ENCODE measurements around the gene PRR5.
A peak's percentile ranks its signal among the peaks of the same experiment; 100 is the strongest.
"Not testable (repeated sequence)": the region's sequence is repeated elsewhere in the genome, so short reads cannot be mapped to it uniquely, and the experiment has no call there.

Gene PRR5

DNA sequence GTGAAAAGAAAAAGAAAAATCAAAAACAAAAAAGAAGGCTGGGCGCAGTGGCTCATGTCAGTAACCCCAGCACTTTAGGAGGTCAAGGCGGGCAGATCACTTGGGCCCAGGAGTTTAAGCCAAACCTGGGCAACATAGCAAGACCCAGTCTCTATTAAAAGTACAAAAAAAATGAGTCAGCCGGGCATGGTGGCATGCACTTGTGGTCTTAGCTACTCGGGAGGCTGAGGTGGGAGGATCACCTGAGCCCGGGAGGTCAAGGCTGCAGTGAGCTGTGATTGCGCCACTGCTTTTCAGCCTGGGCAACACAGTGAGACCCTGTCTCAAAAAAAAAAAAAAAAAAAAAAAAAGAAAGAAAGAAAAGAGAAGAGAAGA, 26.0 kb upstream of the PRR5 start:
- DNase-seq, result not testable (repeated sequence)

GRCh38 chr22:44676441-44677352, 25.3 kb upstream of the PRR5 start:
- no peak for DNase-seq

DNA sequence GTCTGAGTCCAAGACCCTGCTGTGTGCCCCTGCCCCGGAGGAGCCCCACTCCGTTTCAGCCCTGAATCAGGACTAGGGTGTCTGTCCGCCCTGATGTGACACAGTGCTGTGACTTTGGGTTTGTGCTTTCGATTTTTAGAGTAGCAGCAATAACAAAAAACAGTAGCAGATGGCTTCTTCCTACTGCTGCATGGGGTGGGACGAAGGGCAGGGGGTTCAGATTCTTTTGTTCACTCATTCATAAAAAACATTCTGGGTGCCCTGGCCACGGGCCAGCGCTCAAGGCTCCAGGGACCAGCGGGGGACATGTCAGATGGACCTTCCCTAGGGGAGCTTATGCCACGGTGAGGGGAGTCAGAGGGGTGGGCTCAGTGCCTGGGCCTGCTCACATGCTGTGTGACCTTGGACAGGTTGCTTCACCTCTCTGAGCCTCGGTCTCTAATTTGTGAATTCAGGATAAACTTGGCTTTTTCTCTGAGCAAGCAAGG, 24.6 kb upstream of the PRR5 start:
- DNase-seq, result no peak

- DNase-seq, result no peak
Observed at GRCh38 chr22:44677871-44678555, 24.0 kb upstream of the PRR5 start.

DNA sequence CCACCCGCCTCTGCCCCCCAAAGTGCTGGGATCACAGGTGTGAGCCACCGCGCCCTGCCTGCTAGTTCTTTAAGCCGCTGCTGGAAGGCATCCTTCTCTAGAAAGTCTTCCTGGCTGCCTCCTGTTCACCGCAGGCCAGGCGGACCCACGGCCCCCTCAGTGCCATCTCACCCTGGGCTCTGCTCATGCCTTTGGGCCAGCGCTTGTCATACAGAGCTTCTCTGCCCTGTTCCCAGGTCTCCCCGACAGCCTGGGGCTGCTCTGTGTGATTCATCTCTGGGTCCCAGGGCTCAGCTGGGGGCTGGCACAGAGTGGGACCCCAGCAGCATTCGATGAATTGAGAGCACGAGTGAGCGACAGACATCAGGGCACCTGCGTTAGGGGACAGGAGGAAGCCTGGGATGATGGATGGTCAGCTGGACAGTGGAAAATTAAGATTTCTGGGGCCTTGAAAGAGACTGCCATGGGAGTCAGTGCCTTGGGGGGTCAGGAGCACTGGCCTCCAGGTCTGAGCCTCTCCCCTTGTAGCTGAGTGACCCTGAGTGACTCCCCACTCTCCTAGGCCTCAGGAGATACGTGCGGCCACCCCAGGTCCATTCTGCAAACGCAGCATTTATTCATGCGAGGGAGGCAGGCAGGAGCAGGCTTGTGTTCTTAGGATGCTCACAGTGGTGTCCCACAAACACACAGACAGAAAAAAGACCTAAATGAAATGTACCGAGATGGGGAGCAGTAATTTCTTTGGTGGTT, 23.3 kb upstream of the PRR5 start:
- no peak for DNase-seq

- DNase-seq, result not testable (repeated sequence)
Observed at GRCh38 chr22:44679306-44679647, 22.7 kb upstream of the PRR5 start.

GRCh38 chr22:44680058-44680457, 21.9 kb upstream of the PRR5 start:
- no peak for DNase-seq

DNA sequence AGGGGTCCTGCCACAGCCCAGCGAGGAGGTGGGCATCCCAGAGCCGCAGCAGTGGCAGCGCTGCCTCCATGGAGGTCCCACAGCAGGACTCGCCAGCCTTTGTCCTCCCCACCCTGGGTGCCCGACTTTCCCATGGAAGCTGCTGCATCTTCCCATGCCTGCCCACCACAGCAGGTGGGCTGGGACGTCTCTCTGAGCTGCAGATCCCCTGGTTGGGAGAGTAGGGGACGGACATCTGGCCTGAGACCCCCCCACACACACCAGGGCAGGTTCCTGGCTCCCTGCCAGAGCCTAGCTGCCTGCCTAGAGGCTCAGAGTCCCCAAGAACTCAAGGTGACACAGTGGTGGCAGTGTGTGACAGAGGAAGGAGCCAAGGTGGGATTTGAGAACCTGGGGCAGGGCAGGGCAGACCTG, 21.5 kb upstream of the PRR5 start:
- no peak for DNase-seq

DNA sequence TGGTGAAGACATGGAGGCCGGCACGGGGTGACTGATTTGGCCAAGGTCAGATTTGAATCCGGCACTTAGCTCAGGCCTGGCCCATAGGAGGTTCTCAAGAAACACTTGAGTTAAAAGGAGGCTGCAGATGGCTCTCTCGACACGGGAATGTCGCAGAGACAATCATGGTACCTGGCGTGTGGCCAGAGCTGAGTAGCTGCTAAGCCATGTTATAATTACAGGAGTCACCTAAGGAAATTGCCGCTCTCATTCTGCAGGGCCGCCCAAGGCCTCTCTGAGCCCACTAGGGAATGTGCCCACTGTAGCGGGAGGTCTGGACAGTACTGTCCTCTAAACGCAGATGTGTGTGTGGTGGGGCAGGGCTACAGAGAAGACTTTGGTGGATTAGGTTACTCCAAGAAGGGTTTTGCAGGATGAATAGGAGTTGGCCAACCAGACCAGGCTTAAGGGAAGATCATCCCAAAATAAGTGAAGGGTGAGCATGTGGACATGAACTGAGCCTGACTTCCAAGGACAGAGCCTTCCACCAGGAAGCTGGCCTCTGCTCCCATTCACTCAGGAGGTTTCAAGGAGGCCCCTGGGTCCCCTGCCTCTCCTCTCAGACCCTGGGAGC, 19.3 kb upstream of the PRR5 start:
- no peak for DNase-seq

DNA sequence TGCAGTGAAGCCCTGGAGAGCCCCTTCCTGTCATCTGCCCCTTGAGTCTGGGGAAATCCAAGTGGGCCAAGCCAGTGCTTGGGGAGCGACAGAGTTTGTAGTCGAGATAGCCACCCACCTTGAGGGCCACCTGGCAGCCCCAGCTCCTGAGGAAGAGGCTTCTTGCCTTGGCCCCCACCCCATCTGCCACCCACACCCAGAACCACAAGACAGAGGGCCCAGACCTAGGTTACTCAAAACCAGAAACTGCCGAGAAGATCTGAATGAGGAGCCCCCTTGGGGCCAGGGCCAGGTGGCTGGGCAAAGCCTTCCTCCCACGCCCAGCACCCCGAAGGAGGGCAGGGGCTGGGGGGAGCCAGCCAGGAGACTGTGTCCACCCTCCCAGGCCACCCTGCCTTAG, 18.8 kb upstream of the PRR5 start:
- no peak for DNase-seq

- DNase-seq, result no peak
Observed at GRCh38 chr22:44683881-44684280, 18.1 kb upstream of the PRR5 start.

DNA sequence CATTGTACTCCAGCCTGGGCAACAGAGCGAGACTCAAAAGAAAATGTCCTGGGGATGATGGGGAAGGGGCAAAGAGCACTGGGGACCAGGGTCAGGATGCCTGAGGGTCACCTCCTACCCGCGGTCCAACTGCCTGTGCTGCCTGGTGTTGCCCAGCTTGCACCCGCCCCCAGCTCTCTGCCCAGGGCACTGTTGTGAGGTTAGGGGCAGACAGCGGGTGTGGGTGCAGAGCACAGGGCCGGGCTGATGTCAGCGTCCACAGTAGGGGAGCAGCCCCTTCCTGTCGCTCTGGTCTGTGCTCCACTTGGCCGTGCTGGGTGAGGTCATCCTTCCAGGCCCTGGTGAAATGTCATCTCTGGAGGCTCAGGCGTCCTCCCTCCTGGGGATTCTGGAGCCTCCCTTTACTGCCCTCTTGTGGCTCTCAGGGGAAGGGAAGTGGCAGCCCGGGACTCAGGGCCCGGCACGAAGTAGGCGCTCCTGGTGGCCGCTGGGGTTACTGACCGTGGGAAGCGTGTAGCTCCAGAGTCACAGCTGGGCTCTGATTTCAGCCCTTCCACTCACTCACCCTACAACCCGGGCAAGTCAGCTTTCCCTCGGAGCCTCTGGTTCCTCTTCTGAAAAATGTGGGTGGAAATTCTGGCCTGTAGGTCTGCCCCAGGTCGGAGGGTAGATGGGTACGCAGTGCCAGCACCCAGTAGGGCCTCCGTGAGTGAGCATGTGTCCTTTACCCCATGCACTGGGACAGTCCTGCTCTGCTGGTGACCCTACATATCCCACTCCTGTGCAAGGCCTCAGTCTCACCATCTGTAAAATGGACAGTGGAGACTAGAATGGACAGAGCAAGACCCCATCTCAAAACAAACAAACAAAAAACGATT, 17.3 kb upstream of the PRR5 start:
- peak; percentile 33 for DNase-seq

DNA sequence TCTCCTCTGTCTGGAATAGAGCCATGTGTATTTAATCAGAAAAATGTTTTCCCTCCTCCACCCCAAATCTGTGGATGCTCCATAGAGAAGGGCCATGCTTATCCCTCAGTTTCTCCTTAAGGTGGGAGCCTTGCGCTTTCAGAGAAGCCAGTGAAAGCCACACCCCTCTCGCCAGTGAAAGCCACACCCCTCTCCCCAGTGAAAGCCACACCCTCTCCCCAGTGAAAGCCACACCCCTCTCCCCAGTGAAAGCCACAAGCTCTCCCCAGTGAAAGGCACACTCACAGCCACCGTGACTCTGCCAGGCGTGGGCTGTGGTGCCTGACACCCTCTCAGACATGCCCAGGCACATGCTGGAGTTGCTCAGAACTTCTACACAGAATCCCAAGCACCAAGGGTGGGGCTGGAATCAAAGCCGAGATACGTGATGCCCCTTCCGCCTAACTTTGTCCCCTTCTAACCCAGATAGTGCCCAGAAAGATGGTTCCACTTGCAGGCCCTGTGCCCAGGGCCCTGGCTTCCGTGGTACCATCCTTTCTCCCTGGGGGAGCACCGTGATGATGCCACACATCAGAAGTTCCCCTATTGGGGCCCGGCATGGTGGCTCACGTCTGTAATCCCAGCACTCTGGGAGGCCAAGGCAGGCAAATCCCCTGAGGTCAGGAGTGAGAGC, 16.5 kb upstream of the PRR5 start:
- DNase-seq, result peak; percentile 15

GRCh38 chr22:44686873-44687600, 15.0 kb upstream of the PRR5 start:
- no peak for DNase-seq

DNA sequence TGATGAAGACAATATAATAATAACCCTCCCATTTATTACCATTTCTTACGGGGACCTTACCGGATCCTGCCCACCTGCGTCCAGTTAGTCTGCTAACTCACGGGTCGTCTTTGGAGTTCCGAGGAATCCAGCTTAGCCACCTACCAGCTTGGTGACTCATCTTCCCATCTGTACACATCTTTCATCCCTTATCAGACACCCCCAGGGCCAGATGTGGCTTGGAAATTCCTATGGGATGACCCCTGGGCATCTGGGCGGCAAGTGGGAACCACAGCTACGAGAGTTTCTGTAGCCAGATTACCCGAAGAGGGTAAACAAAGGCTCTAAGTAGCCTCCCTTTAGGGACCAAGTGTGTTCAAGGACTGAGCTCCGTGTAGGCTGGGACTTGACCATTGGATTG, 12.8 kb upstream of the PRR5 start:
- no peak for DNase-seq

DNA sequence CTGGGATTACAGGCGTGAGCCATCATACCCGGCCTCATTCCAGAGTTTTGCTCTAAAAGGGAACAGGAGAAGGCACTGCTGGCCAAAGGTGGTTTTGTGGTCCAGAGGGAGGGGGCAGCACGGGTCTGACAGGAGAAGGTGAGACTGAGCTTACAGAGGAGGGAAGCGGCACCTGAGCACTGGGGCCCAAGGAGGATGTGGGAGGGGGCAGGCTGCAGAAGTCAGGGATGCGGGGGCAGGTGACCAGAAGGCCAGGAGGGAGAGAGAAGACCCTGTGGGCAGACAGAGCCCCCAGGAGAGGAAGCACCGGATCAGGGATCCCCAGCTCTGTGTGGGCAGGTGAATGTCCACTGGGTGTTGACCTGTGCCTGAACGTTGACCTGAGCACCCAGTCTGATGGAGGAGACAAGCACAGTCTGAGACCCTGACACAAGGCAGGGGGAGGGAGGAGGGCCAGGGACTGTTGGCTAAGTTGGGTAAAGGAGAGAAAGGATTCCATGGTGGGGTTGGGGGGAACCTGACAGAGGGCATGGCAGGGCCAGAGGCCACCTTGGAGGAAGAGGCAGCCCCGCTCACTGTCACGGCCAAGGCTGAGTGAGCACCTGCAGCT, 12.0 kb upstream of the PRR5 start:
- DNase-seq, result no peak

DNA sequence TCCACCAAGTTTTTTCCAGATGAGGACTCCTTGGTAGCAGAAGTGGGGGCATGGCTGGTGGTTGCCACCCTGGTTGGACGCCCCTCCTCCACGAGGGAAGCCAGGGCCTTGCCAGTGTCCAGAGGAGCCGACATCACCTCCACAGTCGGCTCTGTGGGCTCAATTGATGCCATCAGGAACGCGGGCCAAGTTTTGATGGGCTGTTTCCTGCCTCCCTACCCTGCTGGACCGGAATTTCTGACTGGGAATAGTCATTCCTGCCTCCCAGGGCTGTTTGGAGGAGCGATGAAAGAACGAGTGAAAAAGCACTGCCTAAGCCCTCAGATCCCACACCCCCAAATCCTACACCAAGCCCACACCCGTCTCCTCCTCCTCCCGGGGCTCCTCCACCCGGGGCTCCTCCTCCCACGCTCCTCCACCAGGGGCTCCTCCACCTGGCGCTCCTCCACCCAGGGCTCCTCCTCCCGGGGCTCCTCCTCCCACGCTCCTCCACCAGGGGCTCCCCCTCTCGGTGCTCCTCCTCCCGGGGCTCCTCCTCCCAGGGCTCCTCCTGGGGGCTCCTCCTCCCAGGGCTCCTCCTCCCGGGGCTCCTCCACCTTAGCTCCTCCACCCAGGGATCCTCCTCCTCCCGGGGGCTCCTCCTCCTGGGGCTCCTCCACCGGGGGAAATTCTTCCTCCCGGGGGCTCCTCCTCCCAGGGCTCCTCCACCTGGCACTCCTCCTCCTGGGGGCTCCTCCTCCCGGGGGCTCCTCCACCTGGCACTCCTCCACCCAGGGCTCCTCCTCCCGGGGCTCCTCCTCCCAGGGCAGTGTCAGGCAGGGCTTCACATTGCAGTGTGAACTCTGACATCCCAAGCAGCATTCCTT, 10.0 kb upstream of the PRR5 start:
- DNase-seq, result no peak

DNA sequence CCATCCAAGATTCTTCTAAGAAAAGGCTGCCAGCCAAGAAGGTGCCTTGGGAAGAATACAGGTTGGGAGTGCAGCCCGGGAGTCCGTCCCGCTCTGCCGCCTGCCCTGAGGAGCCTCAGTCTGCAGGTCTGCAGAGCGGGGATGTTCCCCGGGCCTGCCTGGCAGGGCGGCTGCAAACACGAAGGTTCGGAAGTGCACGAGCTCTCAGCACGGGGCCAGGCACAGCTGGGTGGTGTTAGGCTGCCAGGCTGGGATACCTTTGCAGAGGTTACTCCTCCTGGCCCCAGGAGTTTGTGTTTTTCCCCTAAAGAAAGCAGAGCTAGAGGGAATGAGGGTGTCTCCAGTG, 9.4 kb upstream of the PRR5 start:
- no peak for DNase-seq

DNA sequence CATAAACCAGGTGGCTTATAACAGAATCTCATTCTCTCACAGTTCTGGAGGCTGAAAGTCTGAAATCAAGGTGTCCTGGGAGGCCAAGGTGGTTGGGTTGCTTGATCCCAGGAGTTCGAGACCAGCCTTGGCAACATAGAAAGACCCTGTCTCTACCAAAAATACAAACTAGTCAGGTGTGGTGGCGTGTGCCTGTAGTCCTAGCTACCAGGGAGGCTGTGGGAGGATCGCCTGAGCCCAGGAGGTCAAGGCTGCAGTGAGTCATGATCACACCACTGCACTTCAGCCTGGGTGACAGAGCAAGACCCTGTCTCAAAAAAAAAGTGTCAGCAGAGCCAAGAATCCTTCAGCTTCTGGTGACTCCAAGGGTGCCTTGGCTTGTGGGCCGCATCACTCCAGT, 8.9 kb upstream of the PRR5 start:
- DNase-seq, result no peak

DNA sequence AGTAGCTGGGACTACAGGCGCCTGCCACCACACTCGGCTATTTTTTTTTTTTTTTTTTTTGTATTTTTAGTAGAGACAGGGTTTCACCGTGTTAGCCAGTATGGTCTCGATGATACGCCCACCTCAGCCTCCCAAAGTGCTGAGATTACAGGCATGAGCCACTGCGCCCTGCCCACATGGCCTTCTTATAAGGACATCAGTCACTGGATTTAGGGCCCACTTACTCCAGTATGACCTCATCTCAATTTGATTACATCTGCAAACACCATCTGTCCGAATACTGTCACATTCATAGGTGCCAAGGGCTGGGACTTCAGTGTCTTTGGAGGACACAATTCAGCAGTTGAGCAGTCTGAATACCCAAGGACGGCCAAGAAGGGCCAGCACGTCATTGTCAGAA, 8.2 kb upstream of the PRR5 start:
- DNase-seq, result no peak

Data from NCI-H526 treated with DMSO at 0.1 percent for 48 hours (cell line).